HL-60 (cell line): Measurements from ENCODE around the gene ZNF665.

Source experiments
- POLR2AphosphoS5 ChIP-seq: IDR thresholded peaks from 2 replicates; pipeline ENCODE4 v1.6.1; 2012; ENCODE audit warnings: low read depth
- TF ChIP-seq, protein P1 (sequence below): IDR thresholded peaks from one replicate; pipeline ENCODE4 v1.5.1; 2011; ENCODE audit warnings: low read length, control low read depth, inconsistent platforms; ENCODE audit not compliant: insufficient read depth
- TF ChIP-seq, protein P2 (sequence below): IDR thresholded peaks from 2 replicates; pipeline ENCODE4 v1.6.1; 2012; ENCODE audit warnings: low read depth; ENCODE audit not compliant: insufficient replicate concordance

DNA sequence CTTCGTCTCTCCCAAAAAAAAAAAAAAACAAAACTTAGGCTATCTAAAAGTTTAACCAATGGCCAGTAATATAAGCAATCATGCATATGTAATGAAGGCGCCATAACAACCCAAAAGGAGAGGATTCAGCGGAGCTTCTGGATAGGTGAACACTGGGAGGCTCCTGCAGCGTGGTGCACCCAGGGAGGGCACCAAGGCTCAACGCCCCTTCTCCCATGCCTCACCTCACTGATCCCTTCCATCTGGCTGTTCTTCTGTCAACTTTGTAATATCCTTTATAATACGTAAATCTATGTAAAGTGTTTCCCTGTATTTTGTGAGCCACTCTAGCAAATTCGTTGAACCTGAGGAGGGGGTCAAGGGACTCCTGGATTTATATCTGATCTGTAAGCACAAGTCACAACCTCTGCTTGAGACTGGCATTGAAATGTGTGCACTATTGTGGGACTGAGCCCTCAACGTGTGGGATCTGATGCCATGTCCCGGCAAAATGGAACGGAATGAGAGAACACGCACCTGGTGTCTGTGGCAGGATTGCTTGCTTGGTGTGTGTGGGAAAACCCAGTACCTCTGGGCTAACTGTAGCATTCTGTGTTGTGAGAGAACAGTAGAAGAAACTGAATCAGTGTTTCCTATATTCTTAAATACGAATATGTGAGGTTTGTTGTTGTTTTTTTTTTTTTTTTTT, 521 bp upstream of the ZNF665 start:
- TF ChIP-seq POLR2AphosphoS5 = no peak
- TF ChIP-seq, protein P1, sequence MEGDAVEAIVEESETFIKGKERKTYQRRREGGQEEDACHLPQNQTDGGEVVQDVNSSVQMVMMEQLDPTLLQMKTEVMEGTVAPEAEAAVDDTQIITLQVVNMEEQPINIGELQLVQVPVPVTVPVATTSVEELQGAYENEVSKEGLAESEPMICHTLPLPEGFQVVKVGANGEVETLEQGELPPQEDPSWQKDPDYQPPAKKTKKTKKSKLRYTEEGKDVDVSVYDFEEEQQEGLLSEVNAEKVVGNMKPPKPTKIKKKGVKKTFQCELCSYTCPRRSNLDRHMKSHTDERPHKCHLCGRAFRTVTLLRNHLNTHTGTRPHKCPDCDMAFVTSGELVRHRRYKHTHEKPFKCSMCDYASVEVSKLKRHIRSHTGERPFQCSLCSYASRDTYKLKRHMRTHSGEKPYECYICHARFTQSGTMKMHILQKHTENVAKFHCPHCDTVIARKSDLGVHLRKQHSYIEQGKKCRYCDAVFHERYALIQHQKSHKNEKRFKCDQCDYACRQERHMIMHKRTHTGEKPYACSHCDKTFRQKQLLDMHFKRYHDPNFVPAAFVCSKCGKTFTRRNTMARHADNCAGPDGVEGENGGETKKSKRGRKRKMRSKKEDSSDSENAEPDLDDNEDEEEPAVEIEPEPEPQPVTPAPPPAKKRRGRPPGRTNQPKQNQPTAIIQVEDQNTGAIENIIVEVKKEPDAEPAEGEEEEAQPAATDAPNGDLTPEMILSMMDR = no peak
- TF ChIP-seq, protein P2, sequence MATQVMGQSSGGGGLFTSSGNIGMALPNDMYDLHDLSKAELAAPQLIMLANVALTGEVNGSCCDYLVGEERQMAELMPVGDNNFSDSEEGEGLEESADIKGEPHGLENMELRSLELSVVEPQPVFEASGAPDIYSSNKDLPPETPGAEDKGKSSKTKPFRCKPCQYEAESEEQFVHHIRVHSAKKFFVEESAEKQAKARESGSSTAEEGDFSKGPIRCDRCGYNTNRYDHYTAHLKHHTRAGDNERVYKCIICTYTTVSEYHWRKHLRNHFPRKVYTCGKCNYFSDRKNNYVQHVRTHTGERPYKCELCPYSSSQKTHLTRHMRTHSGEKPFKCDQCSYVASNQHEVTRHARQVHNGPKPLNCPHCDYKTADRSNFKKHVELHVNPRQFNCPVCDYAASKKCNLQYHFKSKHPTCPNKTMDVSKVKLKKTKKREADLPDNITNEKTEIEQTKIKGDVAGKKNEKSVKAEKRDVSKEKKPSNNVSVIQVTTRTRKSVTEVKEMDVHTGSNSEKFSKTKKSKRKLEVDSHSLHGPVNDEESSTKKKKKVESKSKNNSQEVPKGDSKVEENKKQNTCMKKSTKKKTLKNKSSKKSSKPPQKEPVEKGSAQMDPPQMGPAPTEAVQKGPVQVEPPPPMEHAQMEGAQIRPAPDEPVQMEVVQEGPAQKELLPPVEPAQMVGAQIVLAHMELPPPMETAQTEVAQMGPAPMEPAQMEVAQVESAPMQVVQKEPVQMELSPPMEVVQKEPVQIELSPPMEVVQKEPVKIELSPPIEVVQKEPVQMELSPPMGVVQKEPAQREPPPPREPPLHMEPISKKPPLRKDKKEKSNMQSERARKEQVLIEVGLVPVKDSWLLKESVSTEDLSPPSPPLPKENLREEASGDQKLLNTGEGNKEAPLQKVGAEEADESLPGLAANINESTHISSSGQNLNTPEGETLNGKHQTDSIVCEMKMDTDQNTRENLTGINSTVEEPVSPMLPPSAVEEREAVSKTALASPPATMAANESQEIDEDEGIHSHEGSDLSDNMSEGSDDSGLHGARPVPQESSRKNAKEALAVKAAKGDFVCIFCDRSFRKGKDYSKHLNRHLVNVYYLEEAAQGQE = no peak
